ENCODE results near the gene BICRA.
A peak's percentile ranks its signal among the peaks of the same experiment; 100 is the strongest.
"Not testable (repeated sequence)": the region's sequence is repeated elsewhere in the genome, so short reads cannot be mapped to it uniquely, and the experiment has no call there.

BICRA gene

DNA sequence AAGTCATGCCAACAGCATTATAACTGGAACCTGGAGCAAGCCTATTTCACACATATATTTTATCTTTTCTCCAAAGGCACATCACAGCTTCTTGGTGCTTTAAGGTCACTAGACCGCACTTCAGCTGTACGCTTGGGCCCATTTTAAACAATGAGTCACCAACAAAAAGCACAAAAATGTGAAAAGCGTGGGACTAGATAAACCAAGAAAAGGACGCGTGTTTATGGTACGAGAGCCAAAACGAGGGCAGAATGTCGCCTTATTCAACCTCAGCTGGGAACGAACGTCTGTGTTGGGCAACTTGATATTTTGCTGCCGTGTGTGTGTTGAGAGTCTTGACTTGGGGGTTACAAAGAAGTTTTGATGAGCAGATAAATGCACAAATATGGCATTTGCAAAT, 95.1 kb downstream of the BICRA start:
- no peak for DNase-seq (ENCODE audit: low read depth)
- H3K4me3 ChIP-seq (ENCODE audit: low read length): no peak overlapping the region
- TF ChIP-seq, protein P1, sequence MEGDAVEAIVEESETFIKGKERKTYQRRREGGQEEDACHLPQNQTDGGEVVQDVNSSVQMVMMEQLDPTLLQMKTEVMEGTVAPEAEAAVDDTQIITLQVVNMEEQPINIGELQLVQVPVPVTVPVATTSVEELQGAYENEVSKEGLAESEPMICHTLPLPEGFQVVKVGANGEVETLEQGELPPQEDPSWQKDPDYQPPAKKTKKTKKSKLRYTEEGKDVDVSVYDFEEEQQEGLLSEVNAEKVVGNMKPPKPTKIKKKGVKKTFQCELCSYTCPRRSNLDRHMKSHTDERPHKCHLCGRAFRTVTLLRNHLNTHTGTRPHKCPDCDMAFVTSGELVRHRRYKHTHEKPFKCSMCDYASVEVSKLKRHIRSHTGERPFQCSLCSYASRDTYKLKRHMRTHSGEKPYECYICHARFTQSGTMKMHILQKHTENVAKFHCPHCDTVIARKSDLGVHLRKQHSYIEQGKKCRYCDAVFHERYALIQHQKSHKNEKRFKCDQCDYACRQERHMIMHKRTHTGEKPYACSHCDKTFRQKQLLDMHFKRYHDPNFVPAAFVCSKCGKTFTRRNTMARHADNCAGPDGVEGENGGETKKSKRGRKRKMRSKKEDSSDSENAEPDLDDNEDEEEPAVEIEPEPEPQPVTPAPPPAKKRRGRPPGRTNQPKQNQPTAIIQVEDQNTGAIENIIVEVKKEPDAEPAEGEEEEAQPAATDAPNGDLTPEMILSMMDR (IDR thresholded peaks at IDR 0.05; ENCODE audit: insufficient read depth, low read depth, low read length, missing control alignments): no peak

DNA sequence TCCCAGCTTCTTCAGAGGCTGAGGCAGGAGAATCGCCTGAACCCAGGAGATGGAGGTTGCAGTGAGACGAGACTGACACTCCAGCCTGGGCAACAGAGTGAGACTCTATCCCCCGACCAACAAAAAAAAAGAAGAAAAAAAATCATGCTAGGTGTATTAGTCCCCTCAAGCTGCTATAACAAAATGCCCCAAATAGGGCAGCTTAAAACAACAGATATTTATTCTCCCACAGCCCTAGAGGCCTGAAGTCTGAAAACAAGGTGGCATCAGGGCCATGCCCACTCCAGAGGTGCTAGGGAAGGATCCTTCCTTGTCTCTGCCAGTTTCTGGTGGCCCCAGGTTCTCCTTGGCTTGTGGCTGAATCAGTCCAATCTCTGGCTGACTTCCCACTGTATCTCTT, 95.7 kb downstream of the BICRA start:
- TF ChIP-seq, protein P1 (IDR thresholded peaks at IDR 0.05; ENCODE audit: insufficient read depth, low read depth, low read length, missing control alignments): no peak
- no peak overlapping the region for H3K4me3 ChIP-seq (ENCODE audit: low read length)
- peak; percentile 21 for DNase-seq (ENCODE audit: low read depth)

DNA sequence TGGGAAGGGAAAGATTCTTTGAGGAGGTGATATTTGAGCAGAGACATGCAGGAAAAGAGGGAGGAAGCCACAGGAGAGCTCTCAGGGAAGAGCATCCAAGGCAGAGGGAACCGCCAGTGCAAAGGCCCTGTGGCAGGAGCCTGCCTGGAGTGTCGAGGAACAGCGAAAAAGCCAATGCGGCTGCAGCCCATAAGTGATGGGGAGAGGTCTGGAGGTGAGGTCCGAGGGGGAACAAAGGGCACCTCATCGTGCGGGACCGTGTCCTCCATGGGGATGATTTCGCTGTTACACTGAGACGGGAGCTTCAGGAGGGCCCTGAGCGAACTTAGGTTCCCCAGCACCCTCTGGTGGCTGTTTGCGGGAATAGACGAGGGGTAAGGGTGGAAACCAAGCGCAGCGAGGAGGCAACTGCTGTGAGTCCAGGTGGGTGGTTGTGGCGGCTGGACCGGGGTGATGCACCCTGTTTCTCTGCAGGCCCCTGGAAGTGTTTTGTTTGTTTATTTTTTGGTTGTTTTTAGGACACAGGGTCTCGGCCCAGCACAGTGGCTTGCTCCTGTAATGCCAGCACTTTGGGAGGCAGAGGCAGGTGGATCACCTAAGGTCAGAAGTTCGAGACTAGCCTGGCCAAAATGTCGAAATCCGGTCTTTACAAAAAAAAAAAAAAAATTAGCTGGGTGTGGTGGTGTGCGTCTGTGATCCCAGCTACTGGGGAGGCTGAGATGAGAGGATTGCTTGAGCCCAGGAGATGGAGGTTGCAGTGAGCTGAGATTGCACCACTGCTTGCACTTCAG, 98.4 kb downstream of the BICRA start:
- DNase-seq (ENCODE audit: low read depth): peak; percentile 83

DNA sequence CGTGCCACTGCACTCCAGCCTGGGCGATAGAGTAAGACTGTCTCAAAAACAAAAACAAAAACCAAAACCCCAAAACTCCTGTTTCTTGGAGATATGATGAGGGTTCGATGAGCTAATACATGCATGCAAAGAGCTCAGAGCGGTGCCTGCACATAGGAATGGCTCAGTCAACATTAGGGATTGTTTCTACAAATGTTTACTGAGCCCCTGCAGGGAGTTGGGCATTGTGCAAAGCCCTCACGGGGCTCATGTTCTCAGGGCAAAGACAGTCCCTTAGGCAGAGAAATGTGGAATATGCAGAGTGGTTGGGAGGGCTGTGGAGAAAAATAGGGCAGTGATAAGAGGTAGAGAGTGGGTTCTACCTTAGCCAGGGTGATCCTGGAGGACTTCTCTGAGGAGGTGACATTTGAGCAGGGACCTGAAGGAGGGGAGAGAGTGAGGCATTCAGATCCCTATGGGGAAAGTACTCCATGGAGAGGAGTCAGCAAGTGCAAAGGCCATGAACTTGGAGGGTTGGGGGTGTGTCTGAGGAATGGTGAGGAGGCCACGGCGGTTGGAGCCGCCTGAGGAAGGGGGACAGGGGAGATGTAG, 102.8 kb downstream of the BICRA start:
- no peak overlapping the region for H3K4me3 ChIP-seq (ENCODE audit: low read length)
- DNase-seq (ENCODE audit: low read depth): no peak
- TF ChIP-seq, protein P1 (IDR thresholded peaks at IDR 0.05; ENCODE audit: insufficient read depth, low read depth, low read length, missing control alignments): no peak

More for the DNA sequence above, 98.4 kb downstream of the BICRA start:
- TF ChIP-seq, protein P1 (IDR thresholded peaks at IDR 0.05; ENCODE audit: insufficient read depth, low read depth, low read length, missing control alignments): peak; percentile 93
- no peak overlapping the region for H3K4me3 ChIP-seq (ENCODE audit: low read length)

DNA sequence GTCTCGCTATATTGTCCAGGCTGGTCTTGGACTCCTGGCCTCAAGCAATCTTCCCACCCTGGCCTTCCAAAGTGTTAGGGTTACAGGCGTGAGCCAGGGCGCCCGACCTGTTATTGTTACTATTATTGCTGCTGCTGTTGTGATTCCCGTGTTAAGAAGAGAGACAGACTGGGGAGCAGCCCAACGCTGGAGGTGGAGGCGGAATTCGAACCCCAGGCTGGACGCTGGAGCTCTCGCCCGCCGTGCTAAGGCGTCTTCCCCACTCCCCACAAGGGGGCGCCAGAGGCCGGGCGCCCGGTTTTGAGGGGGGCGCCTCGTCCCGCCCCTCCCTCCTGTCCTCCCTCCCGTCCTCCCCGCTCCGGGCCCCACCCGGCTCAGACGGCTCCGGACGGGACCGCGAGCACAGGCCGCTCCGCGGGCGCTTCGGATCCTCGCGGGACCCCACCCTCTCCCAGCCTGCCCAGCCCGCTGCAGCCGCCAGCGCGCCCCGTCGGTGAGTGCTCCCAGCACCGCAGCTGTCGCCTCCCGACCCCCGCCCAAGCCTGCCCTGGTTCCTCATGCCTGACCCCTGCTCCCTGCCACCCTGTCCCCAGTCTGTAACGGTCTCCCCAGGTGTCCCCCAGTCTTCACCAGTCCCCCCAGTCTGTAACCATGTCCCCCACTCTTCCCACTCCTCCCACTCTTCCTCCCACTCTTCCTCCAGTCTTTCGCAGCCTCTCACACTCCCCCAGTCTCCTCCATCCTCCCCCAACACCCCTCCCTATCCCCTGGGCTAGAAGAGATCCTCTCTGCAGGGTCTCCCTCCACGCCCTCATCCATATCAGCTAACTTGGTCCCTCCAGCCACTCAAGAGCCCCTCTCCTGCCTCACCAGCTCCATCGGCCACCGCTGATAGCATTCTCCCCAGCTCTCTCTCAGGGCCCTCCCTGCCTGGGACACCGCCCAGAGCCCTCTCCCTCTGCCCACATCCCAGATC, 104.4 kb downstream of the BICRA start, which contains the start of gene EHD2:
TSS of gene EHD2 (plus strand) at position 377 of the 976 bp plus-strand sequence. CDS start 3,191 bp downstream, outside the sequence.
- TF ChIP-seq, protein P1 (IDR thresholded peaks at IDR 0.05; ENCODE audit: insufficient read depth, low read depth, low read length, missing control alignments): peak; percentile 81

DNA sequence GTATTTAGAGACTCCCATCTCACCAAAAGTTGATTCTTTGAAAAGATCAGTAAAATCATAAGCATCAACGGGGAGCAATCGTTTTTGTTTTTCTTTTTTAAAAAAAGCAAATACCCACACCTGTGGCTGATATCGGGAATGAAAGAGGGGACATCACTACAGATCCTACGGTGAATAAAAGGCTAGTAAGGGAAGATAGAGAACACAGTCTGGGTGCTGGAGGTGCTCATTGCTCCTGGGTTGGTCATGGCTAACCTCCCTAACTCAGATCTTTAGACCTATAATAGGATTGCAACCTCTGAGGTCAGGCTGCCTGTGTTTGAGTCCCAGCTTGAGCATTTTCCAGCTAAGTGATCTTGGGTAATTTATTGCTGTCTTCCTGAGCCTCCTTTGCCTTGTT, 105.4 kb downstream of the BICRA start:
- TF ChIP-seq, protein P1 (IDR thresholded peaks at IDR 0.05; ENCODE audit: insufficient read depth, low read depth, low read length, missing control alignments): no peak
- peak overlapping the region; percentile 96 for H3K4me3 ChIP-seq (ENCODE audit: low read length)
- no peak for DNase-seq (ENCODE audit: low read depth)

More for the DNA sequence above, 104.4 kb downstream of the BICRA start, which contains the start of gene EHD2:
- H3K4me3 ChIP-seq (ENCODE audit: low read length): peak within 1 kb of the TSS; percentile 96
- peak; percentile 68 for DNase-seq (ENCODE audit: low read depth)

DNA sequence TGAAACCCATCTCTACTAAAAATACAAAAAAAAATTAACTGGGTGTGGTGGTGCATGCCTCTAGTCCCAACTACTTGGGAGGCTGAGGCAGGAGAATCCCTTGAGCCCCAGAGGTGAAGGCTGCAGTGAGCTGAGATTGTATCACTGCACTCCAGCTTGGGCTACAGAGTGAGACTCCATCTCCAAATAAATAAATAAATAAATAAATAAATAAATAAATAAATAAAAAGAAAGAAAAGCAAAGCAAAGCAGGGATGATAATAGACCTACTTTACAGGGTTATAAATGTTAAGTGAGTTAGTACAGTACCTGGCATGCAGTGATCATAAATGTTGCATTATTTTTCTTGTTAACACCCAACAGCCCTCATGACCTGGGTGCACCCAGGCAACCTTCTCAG, 105.9 kb downstream of the BICRA start:
- DNase-seq (ENCODE audit: low read depth): not testable (repeated sequence)
- H3K4me3 ChIP-seq (ENCODE audit: low read length): peak overlapping the region; percentile 96
